OCI-LY7 (cell line): ENCODE data around the gene ATP1A3. TPM values are rescaled to one million over a fixed set of nuclear protein-coding genes. Genes with fewer than 3 reads are reported as not detected.

Experiments
- BruUV-seq: library from RNA; stranded (reverse); fragments of 400-500 nt; replicated peaks from 2 replicates; lab custom pipeline; 2021; lab: Mats Ljungman, UMichigan
- CTCF ChIA-PET: fragments of 300-600 bp; sonication (Branson Sonifier 250); formaldehyde crosslinking; loops from one replicate; lab custom pipeline; 2022; ENCODE audit warnings: antibody characterized with exemption; ENCODE audit not compliant: unreplicated experiment; lab: Charles Lee
- POLR2A ChIA-PET: fragments of 300-600 bp; sonication (Branson Sonifier 250); formaldehyde crosslinking; loops from one replicate; lab custom pipeline; 2022; ENCODE audit warnings: antibody characterized with exemption; lab: Charles Lee
- DNase-seq: peaks from one replicate; pipeline ENCODE4 v3.0.0-alpha.2; 2015; ENCODE audit warnings: low spot score
- H2AFZ ChIP-seq: fragments of 200-600 bp; sonication (generic), shearing (Covaris generic); 2 replicates; pipeline ENCODE4 v1.6.1; 2014; ENCODE audit warnings: mild to moderate bottlenecking, antibody characterized with exemption, low read length, moderate library complexity
- H3K27ac ChIP-seq: fragments of 200-600 bp; sonication (generic); 2 replicates; pipeline ENCODE4 v1.5.1; 2014; ENCODE audit warnings: mixed run types, low read depth, mild to moderate bottlenecking, moderate library complexity, low read length, inconsistent platforms; ENCODE audit not compliant: poor library complexity, severe bottlenecking
- H3K36me3 ChIP-seq: fragments of 200-600 bp; sonication (generic); 2 replicates; pipeline ENCODE4 v1.6.1; 2014; ENCODE audit warnings: mild to moderate bottlenecking, antibody characterized with exemption, low read length, moderate library complexity, mixed read lengths; ENCODE audit not compliant: insufficient read depth
- H3K4me1 ChIP-seq: fragments of 200-600 bp; sonication (generic); 2 replicates; pipeline ENCODE4 v1.5.1; 2014; ENCODE audit warnings: mild to moderate bottlenecking, low read length; ENCODE audit not compliant: insufficient read depth, poor library complexity, severe bottlenecking
- H3K4me2 ChIP-seq: fragments of 200-600 bp; sonication (generic); 2 replicates; pipeline ENCODE4 v1.6.1; 2014; ENCODE audit warnings: mild to moderate bottlenecking, low read length
- H3K4me3 ChIP-seq: fragments of 200-600 bp; sonication (generic); 2 replicates; pipeline ENCODE4 v1.5.1; 2014; ENCODE audit warnings: mild to moderate bottlenecking, low read depth, low read length; ENCODE audit not compliant: poor library complexity, severe bottlenecking
- H3K79me2 ChIP-seq: fragments of 200-600 bp; sonication (generic); 2 replicates; pipeline ENCODE4 v1.6.1; 2016; ENCODE audit warnings: low read depth, mild to moderate bottlenecking, low read length, moderate library complexity, mixed read lengths; ENCODE audit not compliant: insufficient read depth
- H3K9me2 ChIP-seq: fragments of 200-600 bp; sonication (generic); 2 replicates; pipeline ENCODE4 v1.6.1; 2016; ENCODE audit warnings: mild to moderate bottlenecking, low read length, mixed read lengths; ENCODE audit not compliant: insufficient read depth
- H3K9me3 ChIP-seq: fragments of 200-600 bp; sonication (generic); 2 replicates; pipeline ENCODE4 v1.6.1; 2014; ENCODE audit warnings: mild to moderate bottlenecking, mixed run types, low read length, mixed read lengths
- H4K20me1 ChIP-seq: fragments of 200-600 bp; sonication (generic); 2 replicates; pipeline ENCODE4 v1.6.1; 2014; ENCODE audit warnings: mild to moderate bottlenecking, antibody characterized with exemption, low read length, moderate library complexity, mixed read lengths; ENCODE audit not compliant: insufficient read depth
- EZH2phosphoT487 ChIP-seq: fragments of 200-600 bp; sonication (generic); IDR thresholded peaks from 2 replicates; pipeline ENCODE4 v1.6.1; 2018; ENCODE audit warnings: low read depth, borderline replicate concordance, mild to moderate bottlenecking, mixed run types, antibody characterized with exemption, low read length, moderate library complexity, mixed read lengths
- intact Hi-C: fragments of 100-400 bp; cut with micrococcal nuclease; formaldehyde crosslinking; loops from one replicate; pipeline ENCODE4 v1.10.0; 2022; ENCODE audit not compliant: unreplicated experiment
- total RNA-seq, 2 experiments: library from RNA; depleted of rRNA in 1 of 2; stranded (reverse); fragments of >200 nt in 1 of 2; shearing (Covaris generic) in 1 of 2; gene quantifications; 2 replicates each; pipeline ENCODE4 v1.2.3, GENCODE V29; 2014 to 2022
- TF ChIP-seq, protein P1 (sequence below): fragments of 200-600 bp; sonication (generic); conservative IDR thresholded peaks from 2 replicates; pipeline ENCODE4 v1.5.1; 2014; ENCODE audit warnings: mild to moderate bottlenecking, antibody characterized with exemption, low read length, moderate library complexity, mixed read lengths

The ATP1A3 gene
- total RNA-seq, 2 experiments from 2014 or later, result 9.3 to 33.0 TPM

DNA sequence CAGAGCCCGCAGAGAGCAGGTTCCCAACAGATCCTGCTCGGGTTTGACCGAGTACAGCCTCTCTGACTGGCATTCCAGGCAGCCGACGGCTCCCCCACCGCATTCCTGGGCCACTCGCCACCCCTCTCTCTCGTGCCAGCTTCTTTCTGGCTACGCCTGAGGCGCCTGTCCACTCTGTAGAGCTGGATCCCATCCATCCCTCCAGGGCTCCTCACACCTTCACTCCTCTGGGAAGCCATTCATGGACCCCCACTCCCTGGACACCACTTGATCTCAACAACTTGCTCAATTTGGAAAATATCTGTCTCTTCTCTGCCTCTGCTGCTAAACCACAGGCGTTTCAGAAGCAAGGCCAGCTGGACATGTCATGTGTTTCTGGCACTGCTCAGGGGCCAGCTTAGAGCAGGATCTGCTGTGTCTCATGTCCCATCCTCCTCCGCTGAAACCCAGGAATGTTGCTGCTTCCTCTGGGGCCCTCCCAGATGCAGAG is 30.6 kb upstream of the ATP1A3 start:
- Histone ChIP-seq H2AFZ (no peak overlapping the region), H3K9me3 (no peaks in the 10 kb centered on the region), H3K79me2 (no peaks in the 10 kb centered on the region), H3K9me2 (no peaks in the 10 kb centered on the region), H4K20me1 (no peaks in the 10 kb centered on the region), H3K27ac (no peak overlapping the region), H3K4me2 (no peak overlapping the region), H3K4me1 (no peaks in the 10 kb centered on the region), H3K36me3 (no peaks in the 10 kb centered on the region), H3K4me3 (no peak overlapping the region)
- POLR2A ChIA-PET, result no interaction called here
- CTCF ChIA-PET, result interaction anchor here (0.8 kb wide), 1 partner anchor 9 kb away, joined by 3 read pairs; no protein-coding TSS in a partner anchor
- BruUV-seq, result no TSS peak
- TF ChIP-seq EZH2phosphoT487, result no peak
- TF ChIP-seq, protein P1, sequence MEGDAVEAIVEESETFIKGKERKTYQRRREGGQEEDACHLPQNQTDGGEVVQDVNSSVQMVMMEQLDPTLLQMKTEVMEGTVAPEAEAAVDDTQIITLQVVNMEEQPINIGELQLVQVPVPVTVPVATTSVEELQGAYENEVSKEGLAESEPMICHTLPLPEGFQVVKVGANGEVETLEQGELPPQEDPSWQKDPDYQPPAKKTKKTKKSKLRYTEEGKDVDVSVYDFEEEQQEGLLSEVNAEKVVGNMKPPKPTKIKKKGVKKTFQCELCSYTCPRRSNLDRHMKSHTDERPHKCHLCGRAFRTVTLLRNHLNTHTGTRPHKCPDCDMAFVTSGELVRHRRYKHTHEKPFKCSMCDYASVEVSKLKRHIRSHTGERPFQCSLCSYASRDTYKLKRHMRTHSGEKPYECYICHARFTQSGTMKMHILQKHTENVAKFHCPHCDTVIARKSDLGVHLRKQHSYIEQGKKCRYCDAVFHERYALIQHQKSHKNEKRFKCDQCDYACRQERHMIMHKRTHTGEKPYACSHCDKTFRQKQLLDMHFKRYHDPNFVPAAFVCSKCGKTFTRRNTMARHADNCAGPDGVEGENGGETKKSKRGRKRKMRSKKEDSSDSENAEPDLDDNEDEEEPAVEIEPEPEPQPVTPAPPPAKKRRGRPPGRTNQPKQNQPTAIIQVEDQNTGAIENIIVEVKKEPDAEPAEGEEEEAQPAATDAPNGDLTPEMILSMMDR, result no peak
- no peak for DNase-seq
- intact Hi-C loops, result no loop called here

GRCh38 chr19:42023943-42024260 is 29.9 kb upstream of the ATP1A3 start:
- Histone ChIP-seq H2AFZ (no peak overlapping the region), H4K20me1 (no peaks in the 10 kb centered on the region), H3K4me2 (no peak overlapping the region), H3K79me2 (no peaks in the 10 kb centered on the region), H3K4me1 (no peaks in the 10 kb centered on the region), H3K9me2 (no peaks in the 10 kb centered on the region), H3K27ac (no peak overlapping the region), H3K4me3 (no peak overlapping the region), H3K36me3 (no peaks in the 10 kb centered on the region), H3K9me3 (no peaks in the 10 kb centered on the region)
- DNase-seq, result no peak
- ChIA-PET CTCF (interaction anchor here (0.8 kb wide), 1 partner anchor 8 kb away, joined by 3 read pairs; no protein-coding TSS in a partner anchor), POLR2A (no interaction called here)
- intact Hi-C loops, result no loop called here
- no TSS peak for BruUV-seq
- TF ChIP-seq EZH2phosphoT487, result no peak
- TF ChIP-seq, protein P1, result 0 out of 2 replicates have a peak, but pooled peaks have one; percentile 4

GRCh38 chr19:42023121-42023942 is 29.3 kb upstream of the ATP1A3 start:
- BruUV-seq, result no TSS peak
- TF ChIP-seq, protein P1, result peak; percentile 81
- no peak for TF ChIP-seq EZH2phosphoT487

More at GRCh38 chr19:42023121-42023942, 29.3 kb upstream of the ATP1A3 start:
- Histone ChIP-seq H3K27ac (no peak overlapping the region), H3K4me2 (no peak overlapping the region), H3K4me3 (no peak overlapping the region), H3K36me3 (no peaks in the 10 kb centered on the region), H2AFZ (no peak overlapping the region), H3K9me3 (no peaks in the 10 kb centered on the region), H3K4me1 (no peaks in the 10 kb centered on the region), H4K20me1 (no peaks in the 10 kb centered on the region), H3K9me2 (no peaks in the 10 kb centered on the region), H3K79me2 (no peaks in the 10 kb centered on the region)
- intact Hi-C loops, result no loop called here
- ChIA-PET POLR2A (no interaction called here), CTCF (interaction anchor here (0.6 kb wide), 2 partner anchors 24 to 163 kb away, joined by 3 read pairs; no protein-coding TSS in a partner anchor)
- peak; percentile 48 for DNase-seq
